Measurements from ENCODE around the gene ITGA7.
A peak's percentile ranks its signal among the peaks of the same experiment; 100 is the strongest.

ITGA7 gene, protein sequence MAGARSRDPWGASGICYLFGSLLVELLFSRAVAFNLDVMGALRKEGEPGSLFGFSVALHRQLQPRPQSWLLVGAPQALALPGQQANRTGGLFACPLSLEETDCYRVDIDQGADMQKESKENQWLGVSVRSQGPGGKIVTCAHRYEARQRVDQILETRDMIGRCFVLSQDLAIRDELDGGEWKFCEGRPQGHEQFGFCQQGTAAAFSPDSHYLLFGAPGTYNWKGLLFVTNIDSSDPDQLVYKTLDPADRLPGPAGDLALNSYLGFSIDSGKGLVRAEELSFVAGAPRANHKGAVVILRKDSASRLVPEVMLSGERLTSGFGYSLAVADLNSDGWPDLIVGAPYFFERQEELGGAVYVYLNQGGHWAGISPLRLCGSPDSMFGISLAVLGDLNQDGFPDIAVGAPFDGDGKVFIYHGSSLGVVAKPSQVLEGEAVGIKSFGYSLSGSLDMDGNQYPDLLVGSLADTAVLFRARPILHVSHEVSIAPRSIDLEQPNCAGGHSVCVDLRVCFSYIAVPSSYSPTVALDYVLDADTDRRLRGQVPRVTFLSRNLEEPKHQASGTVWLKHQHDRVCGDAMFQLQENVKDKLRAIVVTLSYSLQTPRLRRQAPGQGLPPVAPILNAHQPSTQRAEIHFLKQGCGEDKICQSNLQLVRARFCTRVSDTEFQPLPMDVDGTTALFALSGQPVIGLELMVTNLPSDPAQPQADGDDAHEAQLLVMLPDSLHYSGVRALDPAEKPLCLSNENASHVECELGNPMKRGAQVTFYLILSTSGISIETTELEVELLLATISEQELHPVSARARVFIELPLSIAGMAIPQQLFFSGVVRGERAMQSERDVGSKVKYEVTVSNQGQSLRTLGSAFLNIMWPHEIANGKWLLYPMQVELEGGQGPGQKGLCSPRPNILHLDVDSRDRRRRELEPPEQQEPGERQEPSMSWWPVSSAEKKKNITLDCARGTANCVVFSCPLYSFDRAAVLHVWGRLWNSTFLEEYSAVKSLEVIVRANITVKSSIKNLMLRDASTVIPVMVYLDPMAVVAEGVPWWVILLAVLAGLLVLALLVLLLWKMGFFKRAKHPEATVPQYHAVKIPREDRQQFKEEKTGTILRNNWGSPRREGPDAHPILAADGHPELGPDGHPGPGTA

DNA sequence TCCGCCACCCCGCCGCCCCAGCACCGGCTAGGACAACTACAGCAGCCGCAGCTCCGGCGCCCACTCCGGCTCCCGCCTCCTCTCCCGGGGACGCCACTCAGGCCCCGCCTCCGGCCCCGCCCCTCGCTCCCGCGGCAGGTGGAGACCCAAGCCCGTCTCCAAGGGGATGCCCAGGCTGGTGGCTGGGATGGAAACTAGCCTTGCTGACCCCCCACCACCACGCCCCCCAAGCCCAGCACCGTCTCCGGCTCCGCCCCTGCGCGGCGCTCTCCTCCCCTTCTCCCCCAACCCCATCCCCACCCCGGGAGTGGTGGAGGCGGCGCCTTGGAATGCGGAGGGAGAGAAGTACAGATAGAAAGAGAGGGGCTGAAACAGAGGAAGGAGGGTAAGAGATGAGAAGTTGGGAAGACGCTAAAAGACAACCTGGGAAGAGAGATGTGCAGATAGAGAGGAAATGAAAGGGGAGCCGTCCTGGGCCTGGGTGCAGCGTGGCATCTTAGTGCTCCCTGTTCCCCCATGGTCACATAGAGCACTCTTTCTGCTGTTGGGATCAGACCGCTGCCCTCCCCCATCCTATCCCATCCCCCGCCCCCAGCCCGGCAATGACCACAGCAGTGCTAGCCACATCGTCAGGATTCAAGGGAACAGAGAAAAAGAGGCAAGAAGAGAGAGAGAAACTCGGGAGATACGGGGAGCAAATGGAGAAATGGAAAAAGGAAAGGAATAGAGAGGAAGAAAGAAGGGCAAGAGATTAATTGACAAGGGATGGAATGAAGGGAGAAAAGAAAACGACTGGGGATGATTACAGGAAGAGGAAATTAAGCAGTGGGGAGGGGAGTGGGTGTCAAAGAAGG lies at the start of gene ITGA7:
Gene ITGA7, minus strand, starts transcription at position 64 of the 854 bp plus-strand sequence. CDS start 222 bp downstream, outside the sequence.
- Histone ChIP-seq H3K4me3 (peak within 1 kb of the TSS; percentile 67), H4K20me1 (no peaks in the 10 kb centered on the region), H3K4me2 (peak within 1 kb of the TSS; percentile 97), H3K27me3 (peaks cover 23% of the 10 kb centered on the region), H3K36me3 (no peaks in the 10 kb centered on the region), H3K4me1 (peaks cover 37% of the 10 kb centered on the region), H3K9me3 (no peaks in the 10 kb centered on the region), H3K9ac (no peak within 1 kb of the TSS; the same call in 1 of the 2 replicates), H3K27ac (no peak within 1 kb of the TSS)
- TF ChIP-seq Cebpa-rat (IDR thresholded peaks at IDR 0.05), result no peak

DNA sequence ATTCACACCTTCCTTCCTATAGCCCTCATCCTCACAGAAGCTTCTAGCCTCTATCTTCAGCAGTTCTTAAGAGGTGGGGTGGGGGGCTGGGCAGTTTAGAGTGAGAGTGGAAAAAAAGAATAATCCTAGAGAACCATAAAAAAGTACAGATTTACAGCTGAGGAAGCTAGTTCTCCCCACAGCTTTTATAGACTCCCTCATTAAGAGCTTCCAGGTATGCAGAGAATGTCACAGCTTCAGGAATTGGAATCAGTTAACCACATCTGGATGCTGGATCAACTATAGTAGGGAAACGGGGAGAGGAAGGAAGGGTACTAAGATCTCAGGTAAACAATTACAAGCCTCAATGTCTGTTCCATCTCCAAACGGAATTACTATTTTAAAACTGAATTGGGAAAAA lies 47.5 kb upstream of the ITGA7 start:
- no peaks in the 10 kb centered on the region for H3K4me1 ChIP-seq
- no peaks in the 10 kb centered on the region for H3K27me3 ChIP-seq
- H3K9me3 ChIP-seq, result no peaks in the 10 kb centered on the region
- peaks cover 100% of the 10 kb centered on the region for H3K36me3 ChIP-seq
- H3K4me3 ChIP-seq, result no peak overlapping the region
- TF ChIP-seq Cebpa-rat (IDR thresholded peaks at IDR 0.05), result no peak
- H4K20me1 ChIP-seq, result peaks cover 57% of the 10 kb centered on the region
- no peak overlapping the region for H3K9ac ChIP-seq
- no peak overlapping the region for H3K27ac ChIP-seq
- H3K4me2 ChIP-seq, result no peak overlapping the region

DNA sequence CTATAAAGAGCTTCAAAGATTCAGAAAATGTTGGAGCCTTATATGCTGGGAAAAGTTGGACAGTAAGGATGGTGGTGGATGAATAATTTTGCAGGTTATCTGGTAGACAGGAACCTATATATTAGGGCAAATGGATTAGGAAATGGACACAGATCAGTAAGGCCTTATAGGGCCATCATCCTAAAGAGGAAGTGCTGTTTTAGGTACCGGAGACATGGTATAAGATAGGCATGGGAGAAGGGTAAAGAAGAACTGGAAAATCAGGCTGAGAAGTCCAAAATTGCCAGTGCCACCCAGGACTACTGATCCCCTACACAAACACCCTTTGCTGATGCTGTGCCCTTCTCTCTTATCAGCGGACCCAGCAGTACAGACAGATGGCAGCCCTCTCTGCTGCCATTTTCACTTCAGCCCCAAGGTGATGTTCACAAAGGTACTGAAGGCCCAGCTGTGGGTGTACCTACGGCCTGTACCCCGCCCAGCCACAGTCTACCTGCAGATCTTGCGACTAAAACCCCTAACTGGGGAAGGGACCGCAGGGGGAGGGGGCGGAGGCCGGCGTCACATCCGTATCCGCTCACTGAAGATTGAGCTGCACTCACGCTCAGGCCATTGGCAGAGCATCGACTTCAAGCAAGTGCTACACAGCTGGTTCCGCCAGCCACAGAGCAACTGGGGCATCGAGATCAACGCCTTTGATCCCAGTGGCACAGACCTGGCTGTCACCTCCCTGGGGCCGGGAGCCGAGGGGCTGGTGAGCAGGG lies 40.7 kb upstream of the ITGA7 start:
- Histone ChIP-seq H3K27me3 (no peaks in the 10 kb centered on the region), H4K20me1 (peaks cover 58% of the 10 kb centered on the region), H3K36me3 (peaks cover 70% of the 10 kb centered on the region), H3K4me1 (peaks cover 23% of the 10 kb centered on the region), H3K4me2 (0 out of 2 replicates have a peak overlapping the region, but pooled peaks have one; percentile 98), H3K9me3 (no peaks in the 10 kb centered on the region), H3K4me3 (no peak overlapping the region), H3K9ac (no peak overlapping the region), H3K27ac (no peak overlapping the region)
- no peak for TF ChIP-seq Cebpa-rat (IDR thresholded peaks at IDR 0.05)

DNA sequence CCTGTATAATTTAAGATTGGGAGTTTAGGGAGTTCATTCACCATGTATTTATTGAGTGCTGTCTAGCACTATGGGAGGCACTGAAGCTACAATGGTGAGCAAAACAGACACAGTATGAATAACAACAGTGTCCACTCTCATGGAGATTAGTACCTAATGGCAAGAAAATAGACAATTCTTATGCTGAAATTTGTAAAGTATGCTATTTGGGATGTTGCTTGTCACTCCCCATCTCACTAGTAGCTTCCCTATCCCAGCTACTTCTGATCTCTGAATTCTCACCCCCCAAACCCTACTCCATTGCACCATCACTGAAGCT lies 39.2 kb upstream of the ITGA7 start:
- Histone ChIP-seq H3K9me3 (no peaks in the 10 kb centered on the region), H3K4me2 (peak overlapping the region; percentile 98), H3K9ac (peak overlapping the region; percentile 76; the same call in 1 of the 2 replicates), H3K4me3 (peak overlapping the region; percentile 92; the same call in 1 of the 2 replicates), H3K4me1 (peaks cover 31% of the 10 kb centered on the region), H4K20me1 (peaks cover 53% of the 10 kb centered on the region), H3K27ac (peak overlapping the region; percentile 83; the same call in 1 of the 2 replicates), H3K27me3 (no peaks in the 10 kb centered on the region), H3K36me3 (peaks cover 54% of the 10 kb centered on the region)
- no peak for TF ChIP-seq Cebpa-rat (IDR thresholded peaks at IDR 0.05)

DNA sequence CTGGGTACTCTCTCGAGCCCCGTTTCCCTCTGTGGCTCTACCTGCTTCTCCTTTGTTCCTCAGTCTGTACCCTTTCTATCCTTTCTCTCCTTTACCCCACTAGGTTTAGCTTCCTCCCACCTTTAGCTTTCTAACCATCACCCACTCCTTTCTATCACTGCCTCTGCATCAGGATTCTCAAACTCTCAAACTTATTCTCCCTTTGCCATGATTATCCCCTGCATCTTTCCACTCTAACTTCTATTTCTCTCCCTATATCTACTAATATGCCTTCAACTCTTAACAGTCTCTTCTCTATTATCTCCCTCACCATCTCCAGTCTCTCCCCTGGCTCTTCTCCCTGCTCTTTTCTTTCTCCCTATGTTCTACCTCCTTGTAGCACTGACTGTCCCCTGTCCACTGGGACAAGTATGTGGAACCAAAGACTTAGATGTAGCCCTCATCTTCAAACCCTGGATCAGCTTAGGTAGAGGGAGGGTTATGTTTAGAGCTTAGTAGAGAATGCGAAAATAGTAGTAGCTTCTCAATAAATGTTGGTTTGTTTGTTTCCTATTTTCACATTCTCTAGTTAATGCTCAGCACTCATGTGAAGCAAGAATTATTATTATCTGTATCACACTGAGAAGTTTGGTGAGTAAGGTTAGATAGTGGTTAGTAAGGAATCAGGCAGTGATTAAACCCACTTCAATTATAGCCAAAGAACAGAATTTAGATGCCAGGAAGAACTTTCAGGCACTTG lies 38.6 kb upstream of the ITGA7 start:
- Histone ChIP-seq H3K4me3 (peak overlapping the region; percentile 92), H3K9ac (peak overlapping the region; percentile 76), H4K20me1 (peaks cover 48% of the 10 kb centered on the region), H3K27me3 (no peaks in the 10 kb centered on the region), H3K4me2 (peak overlapping the region; percentile 98), H3K36me3 (peaks cover 49% of the 10 kb centered on the region), H3K9me3 (no peaks in the 10 kb centered on the region), H3K4me1 (peaks cover 35% of the 10 kb centered on the region), H3K27ac (peak overlapping the region; percentile 83)
- TF ChIP-seq Cebpa-rat (IDR thresholded peaks at IDR 0.05), result no peak

DNA sequence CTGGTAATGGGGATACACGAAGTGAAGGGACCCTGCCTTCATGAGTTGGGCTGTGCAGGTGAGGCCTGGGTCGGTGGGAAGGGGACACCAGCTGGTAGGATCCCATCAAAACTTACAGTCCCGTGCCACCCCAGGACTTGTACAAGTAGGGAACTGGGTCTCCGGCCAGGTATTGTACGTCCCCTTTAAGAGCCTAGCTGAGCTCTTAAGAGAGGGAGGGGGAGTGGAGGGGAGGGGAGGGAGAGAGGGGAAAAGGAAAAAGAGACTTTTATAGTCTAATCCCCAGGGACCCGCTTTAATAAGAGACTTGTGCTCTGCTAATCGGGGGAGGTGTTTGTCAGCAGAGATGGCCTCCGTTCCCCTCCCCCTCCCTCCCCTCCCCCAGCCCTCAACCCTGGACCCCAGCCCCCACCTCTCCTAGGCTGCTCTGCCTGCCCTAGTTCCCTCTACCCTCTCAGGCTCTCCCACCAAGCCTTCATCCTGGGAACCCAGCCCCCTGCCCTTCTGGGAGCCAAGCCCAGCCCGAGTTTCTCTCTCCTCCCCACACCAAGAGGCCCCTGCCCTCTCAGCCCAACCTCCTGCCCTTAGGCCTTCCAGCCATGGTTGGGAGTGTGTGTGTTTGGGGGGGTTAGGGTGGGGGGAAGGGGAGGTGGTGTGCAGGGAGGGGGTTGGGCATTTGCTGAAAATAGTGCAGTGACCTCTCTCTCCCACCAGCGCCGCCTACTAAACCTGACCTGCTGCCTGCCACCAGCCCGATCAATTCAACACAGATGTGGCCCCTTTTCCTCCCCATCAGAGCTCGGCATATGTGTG lies 37.9 kb upstream of the ITGA7 start:
- TF ChIP-seq Cebpa-rat (IDR thresholded peaks at IDR 0.05), result no peak
- Histone ChIP-seq H3K4me1 (peaks cover 35% of the 10 kb centered on the region), H3K4me2 (peak overlapping the region; percentile 98), H4K20me1 (peaks cover 40% of the 10 kb centered on the region), H3K27ac (peak overlapping the region; percentile 83), H3K4me3 (peak overlapping the region; percentile 92), H3K27me3 (no peaks in the 10 kb centered on the region), H3K9me3 (no peaks in the 10 kb centered on the region), H3K9ac (peak overlapping the region; percentile 93), H3K36me3 (peaks cover 41% of the 10 kb centered on the region)

DNA sequence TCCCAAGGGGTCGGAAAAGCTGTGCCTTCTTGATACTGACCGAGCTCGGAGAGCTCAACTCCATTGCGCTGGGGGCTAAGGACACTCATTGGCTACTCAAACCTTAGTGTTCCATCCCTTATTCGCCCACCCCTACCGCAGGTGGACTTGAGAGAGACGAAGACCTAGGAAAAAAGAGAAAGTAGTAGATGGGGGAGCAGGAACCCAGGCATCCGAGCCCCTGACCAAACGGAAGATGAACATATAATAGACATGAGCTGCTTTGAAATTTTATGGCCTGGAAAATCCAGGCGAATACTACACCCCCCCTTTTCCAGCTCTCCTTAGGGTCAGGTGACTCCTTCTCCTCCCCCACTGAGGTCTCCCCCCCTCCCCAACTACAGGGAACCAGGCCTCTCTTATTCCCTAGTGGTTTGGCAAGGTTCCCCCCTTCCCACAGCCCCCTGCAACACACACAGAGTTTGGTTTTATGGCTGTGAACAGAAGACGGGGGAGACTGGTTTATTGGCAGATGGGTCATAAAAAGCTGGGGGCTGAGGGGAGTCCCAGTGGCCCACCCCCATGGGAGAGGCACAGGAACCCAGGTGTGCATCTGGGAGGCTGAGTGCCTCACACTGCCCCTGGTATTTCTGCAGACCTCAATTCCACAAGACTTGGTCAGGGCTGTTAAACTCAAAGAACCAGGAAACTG lies 36.8 kb upstream of the ITGA7 start:
- H3K4me2 ChIP-seq, result peak overlapping the region; percentile 98
- peaks cover 35% of the 10 kb centered on the region for H3K4me1 ChIP-seq
- peak overlapping the region; percentile 76 for H3K27ac ChIP-seq
- no peaks in the 10 kb centered on the region for H3K9me3 ChIP-seq
- H3K36me3 ChIP-seq, result peaks cover 30% of the 10 kb centered on the region
- peak overlapping the region; percentile 92 for H3K4me3 ChIP-seq
- no peaks in the 10 kb centered on the region for H3K27me3 ChIP-seq
- no peak for TF ChIP-seq Cebpa-rat (IDR thresholded peaks at IDR 0.05)
- H4K20me1 ChIP-seq, result peaks cover 35% of the 10 kb centered on the region; the same call in 1 of the 2 replicates
- peak overlapping the region; percentile 93 for H3K9ac ChIP-seq

Data from BLaER1 (cell line).